Measurements from ENCODE around the gene SERINC5.

SERINC5 gene

GRCh38 chr5:80067531-80068245 lies 188.2 kb downstream of the SERINC5 start:
- DNase-seq (ENCODE audit: low read depth), result no peak
- H3K4me3 ChIP-seq (replicated peaks; ENCODE audit: low read depth, low read length), result no peak overlapping the region
- TF ChIP-seq CTCF (IDR thresholded peaks at IDR 0.05; ENCODE audit: low read length, missing control alignments), result no peak

- H3K4me3 ChIP-seq (replicated peaks; ENCODE audit: low read depth, low read length), result no peak overlapping the region
- no peak for DNase-seq (ENCODE audit: low read depth)
- TF ChIP-seq CTCF (IDR thresholded peaks at IDR 0.05; ENCODE audit: low read length, missing control alignments), result no peak
Measured at GRCh38 chr5:80067016-80067415, 188.8 kb downstream of the SERINC5 start.

DNA sequence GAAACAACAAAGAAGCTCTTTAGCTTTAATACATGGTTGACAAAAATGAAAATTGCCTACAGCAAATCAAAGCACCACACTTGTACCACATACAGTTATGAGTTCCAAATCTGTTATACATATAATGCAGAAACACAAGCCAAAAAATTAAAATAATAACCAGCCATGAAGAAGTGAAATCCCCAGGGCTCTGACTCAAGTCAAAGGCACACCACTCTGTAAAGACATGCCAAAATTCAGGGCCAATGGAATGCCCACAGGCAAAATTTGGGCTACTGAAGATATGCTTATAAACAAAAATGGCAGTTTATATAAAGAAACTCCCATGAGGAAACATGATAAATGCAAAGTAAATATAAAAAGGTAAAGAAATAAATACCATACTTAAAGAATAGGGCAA lies 191.7 kb downstream of the SERINC5 start:
- no peak for TF ChIP-seq CTCF (IDR thresholded peaks at IDR 0.05; ENCODE audit: low read length, missing control alignments)
- H3K4me3 ChIP-seq (replicated peaks; ENCODE audit: low read depth, low read length), result no peak overlapping the region
- DNase-seq (ENCODE audit: low read depth), result no peak
